ENCODE results near the gene INHBE. TPM values are rescaled to one million over a fixed set of nuclear protein-coding genes. Genes with fewer than 3 reads are reported as not detected.
A peak's percentile ranks its signal among the peaks of the same experiment; 100 is the strongest.

The INHBE gene
- total RNA-seq, 1 donor from 2014 or later: 0.26 TPM

DNA sequence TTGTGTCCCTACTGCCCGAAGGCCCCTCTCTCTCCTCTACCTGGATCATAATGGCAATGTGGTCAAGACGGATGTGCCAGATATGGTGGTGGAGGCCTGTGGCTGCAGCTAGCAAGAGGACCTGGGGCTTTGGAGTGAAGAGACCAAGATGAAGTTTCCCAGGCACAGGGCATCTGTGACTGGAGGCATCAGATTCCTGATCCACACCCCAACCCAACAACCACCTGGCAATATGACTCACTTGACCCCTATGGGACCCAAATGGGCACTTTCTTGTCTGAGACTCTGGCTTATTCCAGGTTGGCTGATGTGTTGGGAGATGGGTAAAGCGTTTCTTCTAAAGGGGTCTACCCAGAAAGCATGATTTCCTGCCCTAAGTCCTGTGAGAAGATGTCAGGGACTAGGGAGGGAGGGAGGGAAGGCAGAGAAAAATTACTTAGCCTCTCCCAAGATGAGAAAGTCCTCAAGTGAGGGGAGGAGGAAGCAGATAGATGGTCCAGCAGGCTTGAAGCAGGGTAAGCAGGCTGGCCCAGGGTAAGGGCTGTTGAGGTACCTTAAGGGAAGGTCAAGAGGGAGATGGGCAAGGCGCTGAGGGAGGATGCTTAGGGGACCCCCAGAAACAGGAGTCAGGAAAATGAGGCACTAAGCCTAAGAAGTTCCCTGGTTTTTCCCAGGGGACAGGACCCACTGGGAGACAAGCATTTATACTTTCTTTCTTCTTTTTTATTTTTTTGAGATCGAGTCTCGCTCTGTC is 1.8 kb downstream of the INHBE start:
- H3K36me3 ChIP-seq (ENCODE audit: control insufficient read depth, insufficient read depth, low read length): no peaks in the 10 kb centered on the region
- FAIRE-seq (no peak), DNase-seq (ENCODE audit: low read depth) (no peak)

DNA sequence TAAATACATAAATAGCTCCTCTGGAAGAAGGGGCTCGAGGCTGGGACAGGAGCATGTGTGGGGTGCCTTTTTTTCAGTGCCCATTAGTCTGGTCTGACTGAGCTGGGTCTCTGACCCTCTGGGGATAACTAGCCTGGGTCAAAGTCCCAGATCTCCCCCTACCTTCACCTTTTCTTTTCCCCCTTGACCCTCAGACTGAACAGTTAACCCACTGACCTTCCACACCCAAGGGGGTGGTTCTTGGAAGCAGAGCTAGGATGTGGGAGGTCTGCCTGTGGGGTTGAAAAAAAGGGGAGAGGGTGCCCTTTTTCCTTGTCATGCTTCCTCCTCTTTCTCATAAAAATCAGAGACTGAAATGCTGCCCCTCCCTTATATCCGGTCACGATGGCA is 3.6 kb downstream of the INHBE start:
- Histone ChIP-seq H3K36me3 (ENCODE audit: control insufficient read depth, insufficient read depth, low read length) (no peaks in the 10 kb centered on the region), H3K27me3 (ENCODE audit: control insufficient read depth, insufficient read depth, low read length) (peaks cover 5% of the 10 kb centered on the region), H3K4me3 (ENCODE audit: low read depth, low read length) (peak overlapping the region; percentile 66)
- DNase-seq (ENCODE audit: low read depth): no peak
- TF ChIP-seq, protein P1, sequence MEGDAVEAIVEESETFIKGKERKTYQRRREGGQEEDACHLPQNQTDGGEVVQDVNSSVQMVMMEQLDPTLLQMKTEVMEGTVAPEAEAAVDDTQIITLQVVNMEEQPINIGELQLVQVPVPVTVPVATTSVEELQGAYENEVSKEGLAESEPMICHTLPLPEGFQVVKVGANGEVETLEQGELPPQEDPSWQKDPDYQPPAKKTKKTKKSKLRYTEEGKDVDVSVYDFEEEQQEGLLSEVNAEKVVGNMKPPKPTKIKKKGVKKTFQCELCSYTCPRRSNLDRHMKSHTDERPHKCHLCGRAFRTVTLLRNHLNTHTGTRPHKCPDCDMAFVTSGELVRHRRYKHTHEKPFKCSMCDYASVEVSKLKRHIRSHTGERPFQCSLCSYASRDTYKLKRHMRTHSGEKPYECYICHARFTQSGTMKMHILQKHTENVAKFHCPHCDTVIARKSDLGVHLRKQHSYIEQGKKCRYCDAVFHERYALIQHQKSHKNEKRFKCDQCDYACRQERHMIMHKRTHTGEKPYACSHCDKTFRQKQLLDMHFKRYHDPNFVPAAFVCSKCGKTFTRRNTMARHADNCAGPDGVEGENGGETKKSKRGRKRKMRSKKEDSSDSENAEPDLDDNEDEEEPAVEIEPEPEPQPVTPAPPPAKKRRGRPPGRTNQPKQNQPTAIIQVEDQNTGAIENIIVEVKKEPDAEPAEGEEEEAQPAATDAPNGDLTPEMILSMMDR (IDR thresholded peaks at IDR 0.05; ENCODE audit: insufficient read depth, low read length, severe bottlenecking): no peak
- no peak for FAIRE-seq

More for the DNA sequence above, 1.8 kb downstream of the INHBE start:
- Histone ChIP-seq H3K4me3 (ENCODE audit: low read depth, low read length) (no peak overlapping the region), H3K27me3 (ENCODE audit: control insufficient read depth, insufficient read depth, low read length) (peaks cover 5% of the 10 kb centered on the region)
- TF ChIP-seq, protein P1 (IDR thresholded peaks at IDR 0.05; ENCODE audit: insufficient read depth, low read length, severe bottlenecking): no peak

DNA sequence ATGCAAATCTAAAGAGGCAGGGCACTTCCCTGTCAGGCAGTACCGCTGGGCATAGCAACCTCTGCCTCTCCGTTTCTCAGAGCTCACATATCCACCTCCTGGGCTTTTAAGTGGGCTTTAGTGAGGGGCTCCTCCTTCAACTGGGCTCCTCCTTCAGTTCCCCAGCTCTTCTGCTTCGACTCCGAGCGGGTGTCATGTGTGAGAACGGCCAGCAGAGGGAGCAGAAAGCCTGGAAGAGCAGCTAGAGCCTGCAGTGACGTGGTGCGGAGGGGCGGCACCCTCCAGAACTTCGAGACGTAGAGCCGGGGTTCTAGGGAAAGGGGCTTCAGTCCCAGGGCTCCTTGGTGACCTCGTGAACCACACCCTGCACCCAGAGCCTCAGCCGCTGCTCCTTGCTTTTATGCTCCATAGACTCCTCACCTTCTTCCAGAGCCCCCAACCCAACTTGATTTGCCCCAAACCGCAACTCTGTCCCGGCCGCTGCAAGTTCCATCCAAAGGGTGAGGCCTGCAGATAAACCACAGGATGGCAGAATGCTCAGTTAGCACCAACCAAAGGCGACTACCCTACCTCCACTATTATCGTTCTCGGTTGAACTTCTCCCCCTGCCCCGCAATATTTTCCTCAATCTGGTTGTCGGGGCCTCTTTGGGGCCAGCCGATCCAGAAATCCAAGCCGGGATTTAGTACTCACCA is 4.1 kb downstream of the INHBE start:
- H3K36me3 ChIP-seq (ENCODE audit: control insufficient read depth, insufficient read depth, low read length): no peaks in the 10 kb centered on the region
- FAIRE-seq: no peak
- H3K27me3 ChIP-seq (ENCODE audit: control insufficient read depth, insufficient read depth, low read length): peaks cover 5% of the 10 kb centered on the region
- peak overlapping the region; percentile 66 for H3K4me3 ChIP-seq (ENCODE audit: low read depth, low read length)
- TF ChIP-seq, protein P1 (IDR thresholded peaks at IDR 0.05; ENCODE audit: insufficient read depth, low read length, severe bottlenecking): peak; percentile 94
- peak; percentile 87 for DNase-seq (ENCODE audit: low read depth)

DNA sequence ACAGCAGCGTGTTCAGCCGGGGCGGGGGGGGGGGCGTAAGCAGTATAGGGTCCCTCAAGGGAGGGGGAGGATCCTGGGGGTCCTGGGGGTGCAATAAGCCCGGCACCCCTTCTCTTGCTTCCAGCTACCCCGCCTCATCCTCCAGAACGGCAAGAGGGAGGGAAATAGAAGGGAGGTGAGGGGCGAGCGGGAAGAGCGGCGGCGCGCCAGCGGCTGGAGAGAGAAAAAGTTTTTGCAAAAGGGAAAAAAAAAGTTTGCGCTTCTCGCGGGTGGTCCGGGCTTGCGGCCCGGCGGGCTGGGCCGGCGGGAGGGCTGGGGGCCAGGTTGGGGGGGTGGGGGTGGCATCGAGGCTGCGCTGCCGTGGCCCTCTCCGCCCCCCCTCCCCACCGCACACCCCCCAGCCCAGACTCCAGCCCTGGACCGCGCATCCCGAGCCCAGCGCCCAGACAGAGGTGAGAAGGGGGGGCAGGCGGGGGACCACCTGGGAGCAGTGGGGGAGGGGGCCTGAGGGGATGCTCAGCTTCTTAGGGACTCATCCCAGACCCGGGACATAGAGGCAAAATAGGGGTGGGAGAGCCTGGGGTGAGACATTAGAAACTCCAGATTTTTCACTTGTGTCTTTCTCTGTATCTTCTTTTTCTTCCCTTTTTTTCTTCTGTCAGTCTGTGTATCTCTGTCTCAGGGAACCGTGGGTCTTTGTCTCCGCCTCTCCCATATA is 4.8 kb downstream of the INHBE start, which contains the start of gene GLI1:
Gene GLI1 (plus strand): TSS at position 36 of the 718 bp plus-strand sequence. CDS start 3,907 bp downstream, outside the sequence.
- Histone ChIP-seq H3K4me3 (ENCODE audit: low read depth, low read length) (peak within 1 kb of the TSS; percentile 66), H3K36me3 (ENCODE audit: control insufficient read depth, insufficient read depth, low read length) (no peaks in the 10 kb centered on the region), H3K27me3 (ENCODE audit: control insufficient read depth, insufficient read depth, low read length) (peaks cover 5% of the 10 kb centered on the region)
- TF ChIP-seq, protein P1 (IDR thresholded peaks at IDR 0.05; ENCODE audit: insufficient read depth, low read length, severe bottlenecking): no peak
- no peak for DNase-seq (ENCODE audit: low read depth)
- FAIRE-seq: no peak

DNA sequence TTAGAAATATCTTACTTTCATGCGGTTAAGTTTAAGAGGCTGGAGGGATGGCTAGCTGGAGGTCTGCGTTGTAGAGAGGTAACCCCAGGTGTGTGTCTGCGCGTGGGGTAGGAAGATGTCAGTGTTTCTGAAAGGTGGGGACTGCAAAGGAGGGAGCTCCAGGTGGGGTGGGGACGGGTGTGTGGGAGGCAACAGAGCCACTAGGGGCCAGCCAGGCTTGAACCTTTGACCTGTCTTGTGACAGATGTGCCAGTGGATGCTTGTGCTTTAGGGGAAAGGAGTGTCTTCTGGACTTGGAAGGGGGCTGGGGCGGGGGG is 5.3 kb downstream of the INHBE start:
- DNase-seq (ENCODE audit: low read depth) (no peak), FAIRE-seq (no peak)
- H3K4me3 ChIP-seq (ENCODE audit: low read depth, low read length): no peak overlapping the region
- H3K36me3 ChIP-seq (ENCODE audit: control insufficient read depth, insufficient read depth, low read length): no peaks in the 10 kb centered on the region
- TF ChIP-seq, protein P1 (IDR thresholded peaks at IDR 0.05; ENCODE audit: insufficient read depth, low read length, severe bottlenecking): no peak
- H3K27me3 ChIP-seq (ENCODE audit: control insufficient read depth, insufficient read depth, low read length): peaks cover 5% of the 10 kb centered on the region

All from bronchial epithelial cell (primary cell).